Measurements from ENCODE around the gene RRP1. TPM values are rescaled to one million over a fixed set of nuclear protein-coding genes. Genes with fewer than 3 reads are reported as not detected.
A peak's percentile ranks its signal among the peaks of the same experiment; 100 is the strongest.

RRP1 gene
- total and polyA plus RNA-seq, 7 experiments from 2014 or later = 10.1 to 33.1 (median 24.7) TPM

DNA sequence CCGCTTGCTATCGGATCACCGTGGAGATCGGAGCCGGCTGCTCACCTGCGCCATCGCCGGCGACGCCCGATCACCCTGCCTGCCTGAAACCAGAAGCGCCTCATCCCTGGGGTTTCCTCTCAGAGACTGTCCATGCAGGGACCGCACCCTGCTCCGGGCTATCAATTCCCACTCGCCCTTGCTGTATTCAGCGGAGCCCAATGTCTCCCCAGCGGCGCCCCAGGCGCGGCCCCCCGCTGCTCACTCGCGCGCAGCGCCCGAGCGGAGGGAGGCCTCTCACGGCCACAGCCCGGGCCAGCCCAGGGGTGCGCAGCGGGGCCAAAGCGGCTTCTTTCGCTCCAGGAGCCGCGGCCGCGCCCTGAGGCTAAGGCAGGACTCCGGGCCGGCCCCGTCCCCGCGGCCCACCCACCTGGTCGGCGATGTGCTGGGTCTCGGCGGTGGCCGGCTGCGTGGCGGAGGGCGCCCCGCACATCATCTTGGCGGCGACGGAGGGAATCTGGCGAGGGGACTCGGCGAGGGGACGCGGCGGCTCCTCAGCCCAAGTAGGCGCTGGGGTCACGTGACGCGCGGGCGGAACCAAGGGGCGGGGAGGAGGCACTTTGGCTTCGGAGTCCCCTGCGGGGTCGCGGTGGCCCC is 13.5 kb upstream of the RRP1 start, which contains the start of gene CSTB:
TSS of gene CSTB (minus strand) at position 514 of the 636 bp plus-strand sequence. CDS start at position 475, 39 bp downstream.
- Mint-ChIP-seq H3K4me3 (peak within 1 kb of the TSS; percentile 89 to 96 (median 94)), H3K27ac (peak within 1 kb of the TSS; percentile 80 to 91 (median 84)), H3K27me3 (no peaks in the 10 kb centered on the region), H3K36me3 (peaks cover 5 to 27% (median 12%) of the 10 kb centered on the region in 5 donors), H3K9me3 (no peaks in the 10 kb centered on the region), H3K4me1 (peaks cover 29 to 59% (median 41%) of the 10 kb centered on the region in 7 donors)
- CTCF ChIA-PET = no interaction called here
- ATAC-seq (peak; percentile 85), DNase-seq (peak; percentile 62 to 91 (median 78))
- peak within 1 kb of the TSS; percentile 64 for H3K4me3 ChIP-seq (ENCODE audit: low read length)
- POLR2A ChIA-PET = no interaction called here
- H3K9me3 ChIP-seq (ENCODE audit: control insufficient read depth in 2 of 3, low read length in 3 of 3) = no peaks in the 10 kb centered on the region
- H3K27me3 ChIP-seq (ENCODE audit: control insufficient read depth in 2 of 2, insufficient read depth in 2 of 2, low read length in 2 of 2) = no peaks in the 10 kb centered on the region
- H3K36me3 ChIP-seq (ENCODE audit: control insufficient read depth in 2 of 3, insufficient read depth in 3 of 3, low read length in 3 of 3) = peaks cover 0 to 18% (median 0%) of the 10 kb centered on the region in 3 experiments
- H3K4me1 ChIP-seq (ENCODE audit: control insufficient read depth in 2 of 2, insufficient read depth in 2 of 2, low read length in 2 of 2) = peaks cover 11 to 18% of the 10 kb centered on the region in 2 donors
- peak within 1 kb of the TSS; percentile 77 for H3K27ac ChIP-seq (ENCODE audit: low read depth, low read length)
- intact Hi-C loops (cut with micrococcal nuclease) = loop anchor here (1.0 to 10.0 kb wide), 4 partner anchors 13 to 111 kb away; partner anchors contain the start of genes RRP1 (in 2 of the 2) and AGPAT3 (in 1 of the 2)

DNA sequence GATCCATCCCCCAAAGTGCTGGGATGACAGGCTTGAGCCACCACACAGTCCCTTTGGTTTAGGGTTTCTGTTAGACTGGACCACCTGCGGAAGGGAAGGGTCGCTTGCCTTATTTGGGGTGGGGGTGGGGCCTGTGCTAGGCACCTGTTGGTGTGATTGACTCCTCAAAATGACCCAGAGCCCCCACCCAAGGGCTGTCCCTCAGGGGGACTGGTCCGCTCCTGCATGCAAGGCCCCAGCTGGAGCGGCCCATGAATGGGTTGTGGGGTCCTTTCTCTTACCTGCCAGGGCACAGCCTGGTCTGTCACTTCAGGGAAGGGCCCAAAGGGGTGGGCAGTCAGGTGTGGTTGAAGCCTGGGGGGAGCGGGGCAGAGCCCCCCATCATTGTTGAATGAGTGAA is 11.4 kb upstream of the RRP1 start:
- Mint-ChIP-seq H3K27ac (peak overlapping the region in 7 of 9 donors; percentile 3 to 96 (median 71)), H3K4me1 (peaks cover 24 to 62% (median 41%) of the 10 kb centered on the region in 7 donors), H3K27me3 (no peaks in the 10 kb centered on the region), H3K36me3 (peaks cover 4 to 19% (median 6%) of the 10 kb centered on the region in 5 donors), H3K9me3 (no peaks in the 10 kb centered on the region), H3K4me3 (peak overlapping the region in 9 of 10 donors; percentile 60 to 94 (median 81))
- no peak overlapping the region for H3K27ac ChIP-seq (ENCODE audit: low read depth, low read length)
- CTCF ChIA-PET = no interaction called here
- ATAC-seq (no peak), DNase-seq (no peak)
- POLR2A ChIA-PET = no interaction called here
- peaks cover 11 to 18% of the 10 kb centered on the region in 2 donors for H3K4me1 ChIP-seq (ENCODE audit: control insufficient read depth in 2 of 2, insufficient read depth in 2 of 2, low read length in 2 of 2)
- H3K4me3 ChIP-seq (ENCODE audit: low read length) = no peak overlapping the region
- no peaks in the 10 kb centered on the region for H3K9me3 ChIP-seq (ENCODE audit: control insufficient read depth in 2 of 3, low read length in 3 of 3)
- no peaks in the 10 kb centered on the region for H3K27me3 ChIP-seq (ENCODE audit: control insufficient read depth in 2 of 2, insufficient read depth in 2 of 2, low read length in 2 of 2)
- peaks cover 0 to 15% (median 0%) of the 10 kb centered on the region in 3 experiments for H3K36me3 ChIP-seq (ENCODE audit: control insufficient read depth in 2 of 3, insufficient read depth in 3 of 3, low read length in 3 of 3)
- intact Hi-C loops (cut with micrococcal nuclease) = loop anchor here in 1 of 2 donors (5.0 to 10.0 kb wide), 2 partner anchors 51 to 113 kb away; no protein-coding TSS in a partner anchor

DNA sequence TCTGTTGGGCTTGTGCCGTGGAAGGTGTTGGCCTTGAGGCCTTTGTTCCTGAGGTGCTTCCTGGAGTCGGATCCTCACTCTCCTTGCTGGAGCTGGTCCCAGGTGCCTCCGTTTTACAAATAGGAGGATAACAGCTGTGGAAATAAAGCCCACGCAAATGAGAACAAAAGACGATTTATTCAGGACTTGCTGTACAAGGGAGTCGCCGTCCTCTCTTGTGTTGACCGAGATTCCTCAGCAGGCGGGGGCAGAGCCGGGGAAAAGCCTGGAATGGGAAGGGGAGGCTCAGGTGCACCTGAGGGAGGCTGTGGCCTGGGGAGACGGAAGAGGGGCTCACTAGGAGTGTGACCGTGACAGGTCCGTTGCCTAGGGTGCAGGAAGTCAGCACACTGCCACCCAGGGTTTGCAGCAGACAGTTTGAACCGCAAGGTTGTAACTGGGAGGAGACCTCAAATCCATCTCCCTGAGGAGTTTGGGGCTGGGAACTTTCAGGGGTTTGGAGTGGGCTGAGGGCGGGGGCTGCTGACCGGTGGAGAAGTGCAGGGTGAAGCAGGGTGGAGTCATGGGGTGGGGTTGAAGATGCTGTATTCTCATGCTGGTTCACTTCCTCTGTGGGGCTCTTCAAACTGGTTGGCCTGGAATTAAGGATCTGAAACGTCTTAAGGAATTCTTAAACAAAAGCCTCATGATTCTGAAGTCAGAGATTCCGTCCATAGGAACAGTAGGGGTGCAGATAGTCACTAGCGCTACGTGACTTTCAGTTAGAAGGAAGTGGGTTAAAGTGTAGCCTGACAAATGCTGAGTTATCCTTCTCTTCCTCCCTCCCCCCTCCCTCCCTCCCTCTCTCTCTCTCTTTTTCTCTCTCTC is 10.7 kb upstream of the RRP1 start:
- peak; percentile 32 for ATAC-seq
- intact Hi-C loops (cut with micrococcal nuclease) = loop anchor here in 1 of 2 donors (5.0 to 10.0 kb wide), 2 partner anchors 51 to 114 kb away; no protein-coding TSS in a partner anchor

DNA sequence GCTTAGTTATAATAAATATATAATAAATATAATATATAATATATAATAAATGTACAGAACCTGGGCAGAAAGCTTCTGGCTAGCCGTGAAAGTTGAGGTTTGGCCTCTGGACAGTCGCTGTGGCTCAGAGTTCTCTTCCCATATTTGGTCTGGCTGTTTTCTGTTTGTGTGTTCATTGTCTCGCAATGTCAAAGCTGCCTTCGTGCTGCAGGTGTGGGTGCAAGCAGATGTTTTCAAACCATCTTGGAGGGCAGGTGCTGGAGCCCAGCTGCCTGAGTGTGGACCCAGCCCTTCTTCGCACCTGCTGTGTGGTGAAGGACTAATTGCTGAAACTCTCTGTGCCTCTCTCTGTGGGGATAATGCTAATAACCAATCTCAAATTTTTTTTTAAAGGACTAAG is 9.7 kb upstream of the RRP1 start:
- CTCF ChIA-PET = no interaction called here
- no peaks in the 10 kb centered on the region for H3K27me3 ChIP-seq (ENCODE audit: control insufficient read depth in 2 of 2, insufficient read depth in 2 of 2, low read length in 2 of 2)
- H3K27ac ChIP-seq (ENCODE audit: low read depth, low read length) = no peak overlapping the region
- H3K4me3 ChIP-seq (ENCODE audit: low read length) = no peak overlapping the region
- intact Hi-C loops (cut with micrococcal nuclease) = loop anchor here in 1 of 2 donors (5.0 to 10.0 kb wide), 3 partner anchors 52 to 805 kb away; partner anchors contain the start of gene PKNOX1
- ATAC-seq (no peak), DNase-seq (no peak)
- H3K9me3 Mint-ChIP-seq = no peaks in the 10 kb centered on the region
- peaks cover 18 to 60% (median 26%) of the 10 kb centered on the region in 7 donors for H3K4me1 Mint-ChIP-seq
- peaks cover 0 to 5% (median 0%) of the 10 kb centered on the region in 5 donors for H3K36me3 Mint-ChIP-seq
- no peaks in the 10 kb centered on the region for H3K9me3 ChIP-seq (ENCODE audit: control insufficient read depth in 2 of 3, low read length in 3 of 3)
- no peaks in the 10 kb centered on the region for H3K36me3 ChIP-seq (ENCODE audit: control insufficient read depth in 2 of 3, insufficient read depth in 3 of 3, low read length in 3 of 3)
- H3K27me3 Mint-ChIP-seq = no peaks in the 10 kb centered on the region
- peak overlapping the region in 2 of 9 donors; percentile 62 to 72 for H3K27ac Mint-ChIP-seq
- POLR2A ChIA-PET = interaction anchor here (0.6 kb wide), 1 partner anchor 1298 kb away, joined by 3 read pairs; no protein-coding TSS in a partner anchor
- H3K4me1 ChIP-seq (ENCODE audit: control insufficient read depth in 2 of 2, insufficient read depth in 2 of 2, low read length in 2 of 2) = peaks cover 11 to 17% of the 10 kb centered on the region in 2 donors
- peak overlapping the region in 2 of 10 donors; percentile 30 to 32 for H3K4me3 Mint-ChIP-seq

More for the DNA sequence above, 10.7 kb upstream of the RRP1 start:
- Histone ChIP-seq H3K36me3 (ENCODE audit: control insufficient read depth in 2 of 3, insufficient read depth in 3 of 3, low read length in 3 of 3) (peaks cover 0 to 7% (median 0%) of the 10 kb centered on the region in 3 experiments), H3K9me3 (ENCODE audit: control insufficient read depth in 2 of 3, low read length in 3 of 3) (no peaks in the 10 kb centered on the region), H3K27ac (ENCODE audit: low read depth, low read length) (peak overlapping the region; percentile 41), H3K27me3 (ENCODE audit: control insufficient read depth in 2 of 2, insufficient read depth in 2 of 2, low read length in 2 of 2) (no peaks in the 10 kb centered on the region), H3K4me3 (ENCODE audit: low read length) (no peak overlapping the region), H3K4me1 (ENCODE audit: control insufficient read depth in 2 of 2, insufficient read depth in 2 of 2, low read length in 2 of 2) (peaks cover 11 to 18% of the 10 kb centered on the region in 2 donors)
- Mint-ChIP-seq H3K4me1 (peaks cover 23 to 62% (median 34%) of the 10 kb centered on the region in 7 donors), H3K27ac (peak overlapping the region; percentile 3 to 96 (median 57)), H3K9me3 (no peaks in the 10 kb centered on the region), H3K4me3 (peak overlapping the region; percentile 59 to 89 (median 70)), H3K27me3 (no peaks in the 10 kb centered on the region), H3K36me3 (peaks cover 0 to 11% (median 4%) of the 10 kb centered on the region in 5 donors)
- ChIA-PET POLR2A (interaction anchor here (0.6 kb wide), 1 partner anchor 1299 kb away, joined by 3 read pairs; no protein-coding TSS in a partner anchor), CTCF (no interaction called here)
- DNase-seq = peak in 1 of 9 donors; percentile 28

DNA sequence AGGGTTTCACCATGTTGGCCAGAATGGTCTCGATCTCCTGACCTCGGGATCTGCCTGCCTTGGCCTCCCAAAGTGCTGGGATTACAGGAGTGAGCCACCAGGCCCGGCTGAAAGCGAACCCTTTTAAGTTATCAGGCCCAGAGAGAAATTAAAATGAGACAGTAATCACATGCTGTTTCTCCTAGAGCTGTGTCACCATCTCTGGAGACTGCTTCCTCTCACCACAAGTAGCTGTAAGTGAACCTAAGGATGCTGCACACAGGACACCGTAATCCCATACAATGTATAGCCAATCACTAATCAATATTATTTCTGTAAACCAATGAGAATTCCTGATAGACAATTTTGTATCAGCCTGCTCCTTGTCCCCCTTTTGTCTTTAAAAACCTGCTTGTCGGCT is 7.5 kb upstream of the RRP1 start:
- Histone ChIP-seq H3K9me3 (ENCODE audit: control insufficient read depth in 2 of 3, low read length in 3 of 3) (no peaks in the 10 kb centered on the region), H3K27me3 (ENCODE audit: control insufficient read depth in 2 of 2, insufficient read depth in 2 of 2, low read length in 2 of 2) (no peaks in the 10 kb centered on the region), H3K27ac (ENCODE audit: low read depth, low read length) (no peak overlapping the region), H3K4me3 (ENCODE audit: low read length) (no peak overlapping the region), H3K36me3 (ENCODE audit: control insufficient read depth in 2 of 3, insufficient read depth in 3 of 3, low read length in 3 of 3) (no peaks in the 10 kb centered on the region), H3K4me1 (ENCODE audit: control insufficient read depth in 2 of 2, insufficient read depth in 2 of 2, low read length in 2 of 2) (peaks cover 5 to 9% of the 10 kb centered on the region in 2 donors)
- Mint-ChIP-seq H3K36me3 (no peaks in the 10 kb centered on the region), H3K9me3 (no peaks in the 10 kb centered on the region), H3K4me3 (no peak overlapping the region), H3K4me1 (peaks cover 10 to 53% (median 16%) of the 10 kb centered on the region in 7 donors), H3K27ac (peak overlapping the region in 1 of 9 donors; percentile 29), H3K27me3 (no peaks in the 10 kb centered on the region)
- ChIA-PET POLR2A (interaction anchor here (0.6 kb wide), 1 partner anchor 122 kb away, joined by 4 read pairs; the partner anchor contains the start of genes HSF2BP and RRP1B), CTCF (no interaction called here)
- intact Hi-C loops (cut with micrococcal nuclease) = loop anchor here in 1 of 2 donors (10.0 kb wide), 1 partner anchor 807 kb away; the partner anchor contains the start of gene PKNOX1
- DNase-seq = no peak
- no peak for ATAC-seq

DNA sequence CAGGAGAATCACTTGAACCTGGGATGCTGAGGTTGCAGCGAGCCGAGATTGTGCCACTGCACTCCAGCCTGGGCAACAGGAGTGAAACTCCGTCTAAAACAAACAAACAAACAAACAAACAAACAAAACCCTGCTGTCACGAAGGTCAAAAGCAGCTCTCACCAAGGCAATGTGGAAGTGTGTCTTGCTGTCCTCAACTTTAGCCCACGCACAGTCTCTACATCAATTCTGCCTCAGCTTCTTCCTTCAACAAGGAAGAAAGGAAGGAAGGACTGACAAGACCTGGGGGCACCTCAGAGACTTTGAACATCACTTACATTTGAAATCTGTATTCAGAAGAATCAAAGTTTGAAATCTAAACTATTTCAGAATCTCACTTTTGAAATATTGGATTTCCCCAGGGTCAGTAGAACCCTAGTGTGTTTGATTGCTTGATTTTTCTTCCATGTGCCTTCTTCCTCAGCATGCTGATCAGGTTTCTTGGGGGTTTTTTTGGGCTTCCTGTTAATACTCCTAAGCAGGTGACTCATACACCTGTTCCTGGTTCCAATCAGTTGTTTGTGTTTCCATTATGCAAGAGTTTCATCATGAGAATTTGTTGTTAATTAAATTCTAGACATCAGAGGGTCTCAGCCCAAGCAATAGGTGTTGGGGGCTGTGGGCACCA is 6.8 kb upstream of the RRP1 start:
- H3K4me1 Mint-ChIP-seq = peaks cover 10 to 51% (median 14%) of the 10 kb centered on the region in 7 donors
- DNase-seq (no peak), ATAC-seq (no peak)
- Histone ChIP-seq H3K27ac (ENCODE audit: low read depth, low read length) (no peak overlapping the region), H3K9me3 (ENCODE audit: control insufficient read depth in 2 of 3, low read length in 3 of 3) (no peaks in the 10 kb centered on the region), H3K36me3 (ENCODE audit: control insufficient read depth in 2 of 3, insufficient read depth in 3 of 3, low read length in 3 of 3) (no peaks in the 10 kb centered on the region), H3K4me3 (ENCODE audit: low read length) (no peak overlapping the region), H3K4me1 (ENCODE audit: control insufficient read depth in 2 of 2, insufficient read depth in 2 of 2, low read length in 2 of 2) (peaks cover 5 to 9% of the 10 kb centered on the region in 2 donors), H3K27me3 (ENCODE audit: control insufficient read depth in 2 of 2, insufficient read depth in 2 of 2, low read length in 2 of 2) (no peaks in the 10 kb centered on the region)
- ChIA-PET POLR2A (no interaction called here), CTCF (no interaction called here)
- peak overlapping the region in 2 of 9 donors; percentile 4 to 18 for H3K27ac Mint-ChIP-seq
- H3K9me3 Mint-ChIP-seq = no peaks in the 10 kb centered on the region
- H3K36me3 Mint-ChIP-seq = no peaks in the 10 kb centered on the region
- no peak overlapping the region for H3K4me3 Mint-ChIP-seq
- no peaks in the 10 kb centered on the region for H3K27me3 Mint-ChIP-seq
- intact Hi-C loops (cut with micrococcal nuclease) = loop anchor here in 1 of 2 donors (10.0 kb wide), 1 partner anchor 808 kb away; the partner anchor contains the start of gene PKNOX1
